WTC11 (cell line): ENCODE measurements around the gene ATOX1. TPM values are rescaled to one million over a fixed set of nuclear protein-coding genes. Genes with fewer than 3 reads are reported as not detected.

Experiments used
- ATAC-seq: fragments of 200-7000 bp; cut with Tn5 transposase; 2 replicates; pipeline ENCODE4 v1.10.0; 2021; ENCODE audit warnings: mild to moderate bottlenecking, moderate library complexity
- CTCF ChIA-PET: fragments of 300-600 bp; sonication (Branson Sonifier 250); formaldehyde crosslinking; loops from one replicate; lab custom pipeline; 2021; ENCODE audit warnings: antibody characterized with exemption; lab: Charles Lee
- POLR2A ChIA-PET: fragments of 350-600 bp; sonication (Branson Sonifier 250); formaldehyde crosslinking; loops from one replicate; lab custom pipeline; 2021; ENCODE audit warnings: antibody characterized with exemption; lab: Charles Lee
- DNase-seq: peaks from one replicate; pipeline ENCODE4 v3.0.0; 2021; ENCODE audit warnings: low spot score
- H3K27ac Mint-ChIP-seq: 2 replicates; pipeline ENCODE4 v1.8.0; 2021; ENCODE audit warnings: mixed read lengths
- H3K27me3 Mint-ChIP-seq: 2 replicates; pipeline ENCODE4 v1.8.0; 2021; ENCODE audit warnings: low read depth, mild to moderate bottlenecking, moderate library complexity, mixed read lengths
- H3K36me3 Mint-ChIP-seq: 2 replicates; pipeline ENCODE4 v1.8.0; 2021; ENCODE audit warnings: mixed read lengths
- H3K4me1 Mint-ChIP-seq: 2 replicates; pipeline ENCODE4 v1.8.0; 2022; ENCODE audit warnings: mixed read lengths
- H3K4me3 Mint-ChIP-seq: 2 replicates; pipeline ENCODE4 v1.8.0; 2021; ENCODE audit warnings: mild to moderate bottlenecking, moderate library complexity, mixed read lengths
- H3K9me3 Mint-ChIP-seq: 2 replicates; pipeline ENCODE4 v1.8.0; 2021; ENCODE audit warnings: mixed read lengths
- CREB1 ChIP-seq: sonication (generic); formaldehyde crosslinking; IDR thresholded peaks from 2 replicates; pipeline ENCODE4 v1.8.0; 2023; ENCODE audit warnings: mild to moderate bottlenecking, missing genetic modification reagents
- CREM ChIP-seq: sonication (generic); formaldehyde crosslinking; IDR thresholded peaks from 2 replicates; pipeline ENCODE4 v1.8.1; 2022; ENCODE audit warnings: mild to moderate bottlenecking, missing genetic modification reagents, moderate library complexity
- E2F4 ChIP-seq: sonication (generic); formaldehyde crosslinking; IDR thresholded peaks from 2 replicates; pipeline ENCODE4 v1.8.1; 2022; ENCODE audit warnings: low read depth, mild to moderate bottlenecking, moderate library complexity, missing genetic modification reagents, borderline replicate concordance
- ELF4 ChIP-seq: sonication (generic); formaldehyde crosslinking; IDR thresholded peaks from 2 replicates; pipeline ENCODE4 v1.8.1; 2022; ENCODE audit warnings: low read depth, mild to moderate bottlenecking, moderate library complexity, missing genetic modification reagents
- EMX1 ChIP-seq: fragments of 250-450 bp; sonication (Bioruptor Pico); IDR thresholded peaks from 2 replicates; pipeline ENCODE4 v1.8.0; 2021; ENCODE audit warnings: mild to moderate bottlenecking
- ETV6 ChIP-seq: sonication (generic); formaldehyde crosslinking; IDR thresholded peaks from 2 replicates; pipeline ENCODE4 v1.8.1; 2022; ENCODE audit warnings: mild to moderate bottlenecking, missing genetic modification reagents
- FOXJ3 ChIP-seq: sonication (generic); formaldehyde crosslinking; IDR thresholded peaks from 2 replicates; pipeline ENCODE4 v1.9.0; 2021; ENCODE audit warnings: missing genetic modification reagents, mild to moderate bottlenecking, borderline replicate concordance
- FOXK1 ChIP-seq: sonication (generic); formaldehyde crosslinking; IDR thresholded peaks from 2 replicates; pipeline ENCODE4 v1.8.0; 2022; ENCODE audit warnings: mild to moderate bottlenecking, moderate library complexity, missing genetic modification reagents
- GABPB1 ChIP-seq: sonication (generic); formaldehyde crosslinking; IDR thresholded peaks from 2 replicates; pipeline ENCODE4 v1.8.1; 2023; ENCODE audit warnings: mild to moderate bottlenecking, missing genetic modification reagents
- KAT7 ChIP-seq: sonication (generic); formaldehyde crosslinking; IDR thresholded peaks from 2 replicates; pipeline ENCODE4 v1.8.1; 2023; ENCODE audit warnings: missing genetic modification reagents, mild to moderate bottlenecking, borderline replicate concordance
- NFYB ChIP-seq: sonication (generic); formaldehyde crosslinking; conservative IDR thresholded peaks from 2 replicates; pipeline ENCODE4 v1.8.0; 2022; ENCODE audit warnings: low read depth, missing genetic modification reagents
- PRRX2 ChIP-seq: fragments of 250-450 bp; sonication (Bioruptor Pico); IDR thresholded peaks from 2 replicates; pipeline ENCODE4 v1.8.0; 2021; ENCODE audit warnings: mild to moderate bottlenecking
- RORB ChIP-seq: fragments of 250-450 bp; sonication (Bioruptor Pico); IDR thresholded peaks from 2 replicates; pipeline ENCODE4 v1.9.0; 2021; ENCODE audit warnings: mild to moderate bottlenecking
- SMAD4 ChIP-seq: sonication (generic); formaldehyde crosslinking; IDR thresholded peaks from 2 replicates; pipeline ENCODE4 v1.8.0; 2022; ENCODE audit warnings: mild to moderate bottlenecking, missing genetic modification reagents
- ZNF121 ChIP-seq: sonication (generic); formaldehyde crosslinking; IDR thresholded peaks from 2 replicates; pipeline ENCODE4 v1.8.0; 2023; ENCODE audit warnings: missing genetic modification reagents
- ZNF232 ChIP-seq: sonication (generic); formaldehyde crosslinking; IDR thresholded peaks from 2 replicates; pipeline ENCODE4 v1.8.0; 2022; ENCODE audit warnings: mild to moderate bottlenecking, missing genetic modification reagents
- ZNF396 ChIP-seq: fragments of 250-450 bp; sonication (Bioruptor Pico); IDR thresholded peaks from 2 replicates; pipeline ENCODE4 v1.8.0; 2021; ENCODE audit warnings: mild to moderate bottlenecking, moderate library complexity, borderline replicate concordance
- ZNF423 ChIP-seq: fragments of 250-450 bp; sonication (Bioruptor Pico); IDR thresholded peaks from 2 replicates; pipeline ENCODE4 v2.1.2; 2022; ENCODE audit warnings: mild to moderate bottlenecking, moderate library complexity
- total RNA-seq: library from RNA; stranded (reverse); gene quantifications from 3 replicates; pipeline ENCODE4 v1.2.3, GENCODE V29; 2021
- TF ChIP-seq, protein P1 (sequence below): sonication (generic); formaldehyde crosslinking; IDR thresholded peaks from 2 replicates; pipeline ENCODE4 v1.8.1; 2022; ENCODE audit warnings: low read depth, missing genetic modification reagents, borderline replicate concordance
- TF ChIP-seq, protein P2 (sequence below): fragments of 250-450 bp; sonication (Bioruptor Pico); IDR thresholded peaks from 2 replicates; pipeline ENCODE4 v2.1.2; 2022; ENCODE audit warnings: mild to moderate bottlenecking, moderate library complexity
- TF ChIP-seq, protein P3 (sequence below): sonication (generic); formaldehyde crosslinking; IDR thresholded peaks from 2 replicates; pipeline ENCODE4 v1.8.0; 2023; ENCODE audit warnings: missing genetic modification reagents, mild to moderate bottlenecking, borderline replicate concordance

Gene ATOX1
- total RNA-seq, 1 experiment from 2014 or later: 76.4 TPM

- no peak for ATAC-seq
- Mint-ChIP-seq H3K4me3 (no peak overlapping the region), H3K27me3 (no peaks in the 10 kb centered on the region), H3K9me3 (no peaks in the 10 kb centered on the region), H3K4me1 (peaks cover 17% of the 10 kb centered on the region), H3K27ac (no peak overlapping the region), H3K36me3 (peaks cover 6% of the 10 kb centered on the region)
- POLR2A ChIA-PET: interaction anchor here (0.9 to 1.7 kb wide), 2 partner anchors 81 to 83 kb away, joined by 3 to 12 read pairs; no protein-coding TSS in a partner anchor
- CTCF ChIA-PET: interaction anchor here (0.8 to 8.2 kb wide), 20 partner anchors 7 to 294 kb away, joined by 3 to 167 read pairs (median 15); partner anchors contain the start of genes ATOX1, G3BP1, SLC36A1 and SPARC
- TF ChIP-seq ETV6 (no peak), GABPB1 (CRISPR knock-in tag) (no peak), ZNF423 (no peak), ZNF232 (CRISPR knock-in tag) (no peak), E2F4 (CRISPR knock-in tag) (no peak), ZNF121 (CRISPR knock-in tag) (no peak), NFYB (CRISPR knock-in tag) (no peak), ELF4 (CRISPR knock-in tag) (no peak), EMX1 (no peak), CREM (CRISPR knock-in tag) (no peak), FOXJ3 (no peak), RORB (no peak), SMAD4 (CRISPR knock-in tag) (no peak), CREB1 (no peak)
- TF ChIP-seq, protein P1, sequence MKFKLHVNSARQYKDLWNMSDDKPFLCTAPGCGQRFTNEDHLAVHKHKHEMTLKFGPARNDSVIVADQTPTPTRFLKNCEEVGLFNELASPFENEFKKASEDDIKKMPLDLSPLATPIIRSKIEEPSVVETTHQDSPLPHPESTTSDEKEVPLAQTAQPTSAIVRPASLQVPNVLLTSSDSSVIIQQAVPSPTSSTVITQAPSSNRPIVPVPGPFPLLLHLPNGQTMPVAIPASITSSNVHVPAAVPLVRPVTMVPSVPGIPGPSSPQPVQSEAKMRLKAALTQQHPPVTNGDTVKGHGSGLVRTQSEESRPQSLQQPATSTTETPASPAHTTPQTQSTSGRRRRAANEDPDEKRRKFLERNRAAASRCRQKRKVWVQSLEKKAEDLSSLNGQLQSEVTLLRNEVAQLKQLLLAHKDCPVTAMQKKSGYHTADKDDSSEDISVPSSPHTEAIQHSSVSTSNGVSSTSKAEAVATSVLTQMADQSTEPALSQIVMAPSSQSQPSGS (CRISPR knock-in tag): no peak
- TF ChIP-seq, protein P2, sequence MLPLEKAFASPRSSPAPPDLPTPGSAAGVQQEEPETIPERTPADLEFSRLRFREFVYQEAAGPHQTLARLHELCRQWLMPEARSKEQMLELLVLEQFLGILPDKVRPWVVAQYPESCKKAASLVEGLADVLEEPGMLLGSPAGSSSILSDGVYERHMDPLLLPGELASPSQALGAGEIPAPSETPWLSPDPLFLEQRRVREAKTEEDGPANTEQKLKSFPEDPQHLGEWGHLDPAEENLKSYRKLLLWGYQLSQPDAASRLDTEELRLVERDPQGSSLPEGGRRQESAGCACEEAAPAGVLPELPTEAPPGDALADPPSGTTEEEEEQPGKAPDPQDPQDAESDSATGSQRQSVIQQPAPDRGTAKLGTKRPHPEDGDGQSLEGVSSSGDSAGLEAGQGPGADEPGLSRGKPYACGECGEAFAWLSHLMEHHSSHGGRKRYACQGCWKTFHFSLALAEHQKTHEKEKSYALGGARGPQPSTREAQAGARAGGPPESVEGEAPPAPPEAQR: no peak
- DNase-seq: no peak
These were observed 16.6 kb downstream of the ATOX1 start for GRCh38 chr5:151741678-151742423.

DNA sequence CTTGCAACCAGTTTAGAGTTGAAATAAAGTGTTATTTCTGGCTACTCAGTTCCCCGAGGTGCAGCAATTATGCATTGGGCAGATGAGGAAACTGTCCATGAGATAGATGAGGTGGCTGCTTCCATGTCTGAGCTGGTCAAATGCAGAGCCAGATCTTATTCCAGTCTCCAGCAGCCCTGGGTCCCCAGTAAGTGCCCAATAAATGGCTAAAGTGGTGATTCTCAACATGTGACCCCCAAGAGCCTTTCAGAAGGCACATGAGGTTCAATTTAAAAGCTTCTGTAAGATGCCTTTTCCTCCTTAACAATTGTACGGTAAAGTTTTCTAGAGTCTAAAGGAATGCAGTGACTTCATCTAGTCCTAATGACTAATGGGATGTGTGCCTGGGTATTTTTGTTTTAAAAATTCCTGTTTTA, 17.5 kb downstream of the ATOX1 start:
- peak overlapping the region; percentile 71 for H3K27ac Mint-ChIP-seq
- DNase-seq (no peak), ATAC-seq (no peak)
- no peak for TF ChIP-seq PRRX2
- no peak for TF ChIP-seq KAT7 (CRISPR knock-in tag)
- TF ChIP-seq ELF4 (CRISPR knock-in tag): no peak
- no peak for TF ChIP-seq FOXK1 (CRISPR knock-in tag)
- TF ChIP-seq ZNF396 (CRISPR knock-in tag): no peak
- TF ChIP-seq, protein P3, sequence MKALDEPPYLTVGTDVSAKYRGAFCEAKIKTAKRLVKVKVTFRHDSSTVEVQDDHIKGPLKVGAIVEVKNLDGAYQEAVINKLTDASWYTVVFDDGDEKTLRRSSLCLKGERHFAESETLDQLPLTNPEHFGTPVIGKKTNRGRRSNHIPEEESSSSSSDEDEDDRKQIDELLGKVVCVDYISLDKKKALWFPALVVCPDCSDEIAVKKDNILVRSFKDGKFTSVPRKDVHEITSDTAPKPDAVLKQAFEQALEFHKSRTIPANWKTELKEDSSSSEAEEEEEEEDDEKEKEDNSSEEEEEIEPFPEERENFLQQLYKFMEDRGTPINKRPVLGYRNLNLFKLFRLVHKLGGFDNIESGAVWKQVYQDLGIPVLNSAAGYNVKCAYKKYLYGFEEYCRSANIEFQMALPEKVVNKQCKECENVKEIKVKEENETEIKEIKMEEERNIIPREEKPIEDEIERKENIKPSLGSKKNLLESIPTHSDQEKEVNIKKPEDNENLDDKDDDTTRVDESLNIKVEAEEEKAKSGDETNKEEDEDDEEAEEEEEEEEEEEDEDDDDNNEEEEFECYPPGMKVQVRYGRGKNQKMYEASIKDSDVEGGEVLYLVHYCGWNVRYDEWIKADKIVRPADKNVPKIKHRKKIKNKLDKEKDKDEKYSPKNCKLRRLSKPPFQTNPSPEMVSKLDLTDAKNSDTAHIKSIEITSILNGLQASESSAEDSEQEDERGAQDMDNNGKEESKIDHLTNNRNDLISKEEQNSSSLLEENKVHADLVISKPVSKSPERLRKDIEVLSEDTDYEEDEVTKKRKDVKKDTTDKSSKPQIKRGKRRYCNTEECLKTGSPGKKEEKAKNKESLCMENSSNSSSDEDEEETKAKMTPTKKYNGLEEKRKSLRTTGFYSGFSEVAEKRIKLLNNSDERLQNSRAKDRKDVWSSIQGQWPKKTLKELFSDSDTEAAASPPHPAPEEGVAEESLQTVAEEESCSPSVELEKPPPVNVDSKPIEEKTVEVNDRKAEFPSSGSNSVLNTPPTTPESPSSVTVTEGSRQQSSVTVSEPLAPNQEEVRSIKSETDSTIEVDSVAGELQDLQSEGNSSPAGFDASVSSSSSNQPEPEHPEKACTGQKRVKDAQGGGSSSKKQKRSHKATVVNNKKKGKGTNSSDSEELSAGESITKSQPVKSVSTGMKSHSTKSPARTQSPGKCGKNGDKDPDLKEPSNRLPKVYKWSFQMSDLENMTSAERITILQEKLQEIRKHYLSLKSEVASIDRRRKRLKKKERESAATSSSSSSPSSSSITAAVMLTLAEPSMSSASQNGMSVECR (CRISPR knock-in tag): no peak
- TF ChIP-seq ZNF423: no peak
- ChIA-PET POLR2A (interaction anchor here (0.9 to 1.7 kb wide), 4 partner anchors 31 to 89 kb away, joined by 3 to 12 read pairs (median 4); partner anchors contain the start of gene G3BP1), CTCF (interaction anchor here (0.6 to 8.2 kb wide), 40 partner anchors 8 to 1655 kb away, joined by 3 to 167 read pairs (median 5); partner anchors contain the start of genes ATOX1, CSF1R, G3BP1 and SLC36A1)
- no peak overlapping the region; the same call in 1 of the 2 replicates for H3K4me3 Mint-ChIP-seq
- H3K9me3 Mint-ChIP-seq: no peaks in the 10 kb centered on the region
- H3K27me3 Mint-ChIP-seq: no peaks in the 10 kb centered on the region
- H3K36me3 Mint-ChIP-seq: peaks cover 6% of the 10 kb centered on the region
- peaks cover 17% of the 10 kb centered on the region for H3K4me1 Mint-ChIP-seq
